AG04450 (cell line): ENCODE measurements around the gene GLB1L. TPM values are rescaled to one million over a fixed set of nuclear protein-coding genes. Genes with fewer than 3 reads are reported as not detected.

ENCODE experiments used
- CTCF ChIA-PET: fragments of 300-600, 350-600 bp; formaldehyde crosslinking; extraction: SDS; loops from one replicate; lab custom pipeline; 2022; ENCODE audit warnings: antibody characterized with exemption, inconsistent platforms; lab: Charles Lee
- POLR2A ChIA-PET: fragments of 350-600 bp; formaldehyde crosslinking; extraction: SDS; loops from one replicate; lab custom pipeline; 2021; ENCODE audit warnings: antibody characterized with exemption, inconsistent platforms; lab: Yijun Ruan, JAX
- DNase-seq: peaks from one replicate; pipeline ENCODE4 v3.0.0-alpha.2; 2011; ENCODE audit warnings: low read depth, low spot score
- H3K27ac ChIP-seq: one replicate; pipeline ENCODE4 v1.5.1; 2012; ENCODE audit warnings: low read depth, low read length, control low read depth
- H3K27me3 ChIP-seq: one replicate; pipeline ENCODE4 v1.6.0; 2012; ENCODE audit warnings: low read length; ENCODE audit not compliant: control insufficient read depth, insufficient read depth
- H3K4me3 ChIP-seq: 2 replicates; pipeline ENCODE4 v1.5.1; 2011; ENCODE audit warnings: mild to moderate bottlenecking, low read depth, low read length, control low read depth
- H3K9me3 ChIP-seq: 2 replicates; pipeline ENCODE4 v1.5.1; 2012; ENCODE audit warnings: low read length; ENCODE audit not compliant: control insufficient read depth, insufficient read depth
- CTCF ChIP-seq: IDR thresholded peaks from 2 replicates; pipeline ENCODE4 v1.5.1; 2011; ENCODE audit warnings: low read depth, low read length, control low read depth, inconsistent platforms
- polyA plus RNA-seq: library from polyadenylated mRNA; depleted of rRNA; stranded (reverse); fragments of >200 nt; gene quantifications from 2 replicates; pipeline ENCODE4 v1.2.3, GENCODE V29; 2011

Gene GLB1L
- polyA plus RNA-seq, 1 experiment: 9.6 TPM

GRCh38 chr2:219214786-219215185, 30.5 kb downstream of the GLB1L start:
- ChIA-PET POLR2A (interaction anchor here (1.0 kb wide), 1 partner anchor 8 kb away, joined by 3 read pairs; the partner anchor contains the start of gene ZFAND2B), CTCF (interaction anchor here (0.9 to 2.8 kb wide), 2 partner anchors 63 to 80 kb away, joined by 3 to 11 read pairs; no protein-coding TSS in a partner anchor)
- Histone ChIP-seq H3K27ac (no peak overlapping the region), H3K27me3 (no peaks in the 10 kb centered on the region), H3K9me3 (no peaks in the 10 kb centered on the region; the same call in 1 of the 2 replicates), H3K4me3 (no peak overlapping the region)
- no peak for DNase-seq
- TF ChIP-seq CTCF: no peak

GRCh38 chr2:219214141-219214540, 31.1 kb downstream of the GLB1L start:
- ChIA-PET CTCF (interaction anchor here (2.8 kb wide), 1 partner anchor 81 kb away, joined by 11 read pairs; no protein-coding TSS in a partner anchor), POLR2A (no interaction called here)
- H3K9me3 ChIP-seq: no peaks in the 10 kb centered on the region; the same call in 1 of the 2 replicates
- no peak overlapping the region for H3K4me3 ChIP-seq
- no peak overlapping the region for H3K27ac ChIP-seq
- DNase-seq: no peak
- no peaks in the 10 kb centered on the region for H3K27me3 ChIP-seq
- no peak for TF ChIP-seq CTCF

GRCh38 chr2:219213486-219214071, 31.7 kb downstream of the GLB1L start:
- no peak for DNase-seq
- no peaks in the 10 kb centered on the region for H3K27me3 ChIP-seq
- no peak overlapping the region for H3K27ac ChIP-seq
- CTCF ChIA-PET: interaction anchor here (2.6 kb wide), 1 partner anchor 82 kb away, joined by 22 read pairs; no protein-coding TSS in a partner anchor
- no peaks in the 10 kb centered on the region; the same call in 1 of the 2 replicates for H3K9me3 ChIP-seq
- POLR2A ChIA-PET: no interaction called here
- TF ChIP-seq CTCF: no peak
- H3K4me3 ChIP-seq: no peak overlapping the region

- no peak overlapping the region for H3K27ac ChIP-seq
- no peak for TF ChIP-seq CTCF
- CTCF ChIA-PET: interaction anchor here (2.6 kb wide), 1 partner anchor 82 kb away, joined by 22 read pairs; no protein-coding TSS in a partner anchor
- H3K27me3 ChIP-seq: no peaks in the 10 kb centered on the region
- POLR2A ChIA-PET: no interaction called here
- no peaks in the 10 kb centered on the region; the same call in 1 of the 2 replicates for H3K9me3 ChIP-seq
- DNase-seq: no peak
- H3K4me3 ChIP-seq: no peak overlapping the region
These were observed 32.2 kb downstream of the GLB1L start for GRCh38 chr2:219213026-219213415.

GRCh38 chr2:219210886-219211362, 34.3 kb downstream of the GLB1L start:
- no peak overlapping the region for H3K4me3 ChIP-seq
- DNase-seq: no peak
- H3K27me3 ChIP-seq: no peaks in the 10 kb centered on the region
- ChIA-PET CTCF (interaction anchor here (0.6 to 2.6 kb wide), 7 partner anchors 35 to 603 kb away, joined by 3 to 22 read pairs (median 4); partner anchors contain the start of genes CRYBA2 and PLCD4), POLR2A (interaction anchor here (0.9 kb wide), 1 partner anchor 18 kb away, joined by 4 read pairs; no protein-coding TSS in a partner anchor)
- H3K27ac ChIP-seq: no peak overlapping the region
- H3K9me3 ChIP-seq: no peaks in the 10 kb centered on the region; the same call in 1 of the 2 replicates
- TF ChIP-seq CTCF: no peak
